GM19467 (cell line): ENCODE measurements around the gene CCDC149.

Experiments
- ATAC-seq: cut with Tn5 transposase; IDR thresholded peaks from one replicate; pipeline ENCODE4 v1.9.1; 2021; ENCODE audit warnings: mild to moderate bottlenecking, moderate library complexity; ENCODE audit not compliant: unreplicated experiment

Gene CCDC149

DNA sequence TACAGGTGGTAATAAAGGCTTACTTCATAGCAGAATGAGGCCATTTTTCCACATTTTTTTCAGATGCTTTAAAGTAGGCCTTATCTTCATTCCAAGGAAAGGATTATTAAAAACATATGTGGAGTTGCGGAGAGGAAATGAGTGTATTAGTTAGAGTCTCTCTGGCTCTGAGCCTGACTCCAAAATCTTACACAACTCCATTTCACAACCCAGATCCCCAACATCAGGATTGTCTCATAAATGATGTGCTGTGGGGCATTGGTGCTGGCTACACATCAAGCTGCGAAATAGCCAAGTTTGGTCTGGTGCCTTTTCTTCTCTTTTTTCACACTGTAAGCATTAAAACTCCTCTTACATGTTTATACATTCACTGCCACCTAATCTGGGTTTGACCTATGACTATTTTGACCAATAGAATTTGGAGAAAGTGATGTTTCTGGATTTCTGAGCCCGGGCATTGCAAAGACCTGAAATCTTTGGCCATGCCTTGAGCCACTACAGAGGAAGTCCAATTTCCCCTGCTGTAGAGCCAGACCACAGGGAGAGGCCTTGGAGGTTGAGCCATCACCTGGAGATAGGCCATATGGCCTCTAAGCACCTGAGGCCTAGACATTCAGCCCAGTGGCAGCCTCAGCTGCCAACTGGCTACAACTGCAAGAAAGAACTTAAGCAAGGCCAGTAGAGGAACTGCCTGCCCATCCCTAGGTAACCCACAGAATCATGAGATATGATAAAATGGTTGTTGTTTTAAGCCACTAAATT lies 134.2 kb downstream of the CCDC149 start:
- ATAC-seq = no peak

DNA sequence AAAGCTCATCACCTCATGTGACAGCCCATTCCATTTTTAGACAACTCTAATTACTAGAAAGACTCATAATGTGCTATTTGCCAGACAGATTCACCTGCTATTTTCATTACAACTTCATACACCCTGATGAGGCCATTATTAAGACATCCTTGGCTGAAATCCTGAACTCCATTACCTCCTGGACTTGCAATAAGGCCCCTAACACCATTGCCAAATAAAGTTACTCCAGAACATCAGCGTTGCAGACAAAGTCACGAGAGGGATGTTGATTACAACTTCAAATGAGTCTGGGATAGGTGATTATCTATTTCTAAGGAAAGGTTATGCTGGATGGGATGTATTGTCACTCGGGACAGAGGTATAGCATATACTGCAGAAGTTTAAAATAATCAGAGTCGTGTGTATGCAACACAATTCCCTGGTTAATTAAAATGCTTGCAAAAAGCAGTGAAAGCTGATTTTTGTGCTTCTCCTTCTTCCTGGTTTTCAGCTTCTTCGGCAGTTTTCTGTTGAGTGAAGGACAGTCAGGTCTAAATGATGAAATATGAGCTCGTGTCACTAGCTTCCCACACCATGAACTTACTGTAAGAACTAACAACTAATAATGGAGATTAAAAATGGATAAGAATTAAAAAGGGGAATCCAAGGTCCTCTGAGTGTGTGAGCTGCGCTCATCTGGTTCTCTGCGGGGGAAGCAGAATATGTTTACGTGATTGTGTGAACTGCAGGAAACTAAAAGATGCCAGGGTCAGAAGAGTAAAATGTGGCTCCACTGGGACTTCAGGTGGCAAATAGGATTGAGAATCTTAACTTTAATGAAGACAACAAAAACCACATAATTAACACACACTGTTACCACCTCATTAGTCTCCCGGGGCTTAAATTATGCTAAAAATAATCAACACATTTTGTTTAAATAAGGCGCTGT lies 135.0 kb downstream of the CCDC149 start:
- no peak for ATAC-seq

DNA sequence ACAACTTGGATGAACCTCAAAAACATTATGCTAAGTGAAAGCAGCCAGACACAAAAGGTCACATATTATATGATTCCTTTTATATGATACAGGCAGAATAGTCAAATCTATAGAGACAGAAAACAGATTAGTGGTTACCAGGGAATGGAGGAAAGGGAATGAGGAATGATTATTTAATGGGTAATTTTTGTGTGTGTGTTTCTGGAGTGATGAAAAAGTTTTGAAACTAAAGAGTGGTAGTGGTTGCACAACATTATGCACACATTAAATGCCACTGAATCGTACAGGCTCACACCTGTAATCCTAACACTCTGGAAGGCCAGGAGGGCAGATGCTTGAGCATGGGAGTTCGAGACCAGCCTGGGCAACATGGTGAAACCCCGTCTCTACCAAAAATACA lies 137.1 kb downstream of the CCDC149 start:
- no peak for ATAC-seq

DNA sequence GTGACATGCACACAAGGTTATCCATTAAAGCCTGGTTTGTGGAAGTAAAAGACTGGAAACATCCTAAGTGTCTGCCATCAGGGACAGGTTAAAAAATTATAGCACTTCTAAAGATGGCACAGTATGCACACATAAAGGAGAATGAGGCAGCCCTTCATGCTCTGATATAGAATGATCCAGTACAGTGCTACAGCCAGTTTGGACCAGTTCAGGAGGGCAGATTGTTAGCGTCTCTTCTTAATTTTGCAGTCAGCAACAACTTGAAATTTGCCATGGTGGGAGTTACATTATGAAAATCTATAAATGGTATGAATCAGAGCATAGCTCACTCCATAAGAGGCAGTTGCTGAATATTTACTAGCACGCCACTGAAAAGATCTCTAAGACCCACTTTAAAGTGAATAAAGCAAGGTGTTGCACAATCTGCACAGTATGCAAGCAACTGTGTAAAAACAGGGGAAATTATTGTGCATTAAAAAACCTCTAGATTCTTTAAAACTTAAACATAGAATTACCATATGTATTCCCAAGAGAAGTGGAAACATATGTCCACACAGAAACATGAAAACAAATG lies 137.7 kb downstream of the CCDC149 start:
- ATAC-seq = no peak

DNA sequence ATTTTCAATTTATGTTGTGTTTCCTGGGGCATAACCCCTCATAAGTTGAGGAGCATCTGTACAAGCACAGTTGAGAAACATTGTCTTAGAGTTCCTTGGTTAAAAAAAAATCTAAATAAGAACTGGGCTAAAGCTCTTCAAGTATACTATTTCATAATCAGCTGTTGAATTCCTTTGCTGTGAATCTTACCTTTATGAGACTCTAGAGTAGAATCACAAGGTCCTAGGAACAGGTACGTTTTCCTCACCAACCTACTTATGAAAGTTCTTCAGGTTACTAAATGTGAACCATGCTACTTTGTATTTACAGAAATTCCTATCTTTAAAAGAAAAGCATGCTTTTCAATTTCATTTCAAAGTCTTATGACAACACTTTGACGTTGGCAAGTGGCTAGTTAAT lies 138.4 kb downstream of the CCDC149 start:
- ATAC-seq = no peak

DNA sequence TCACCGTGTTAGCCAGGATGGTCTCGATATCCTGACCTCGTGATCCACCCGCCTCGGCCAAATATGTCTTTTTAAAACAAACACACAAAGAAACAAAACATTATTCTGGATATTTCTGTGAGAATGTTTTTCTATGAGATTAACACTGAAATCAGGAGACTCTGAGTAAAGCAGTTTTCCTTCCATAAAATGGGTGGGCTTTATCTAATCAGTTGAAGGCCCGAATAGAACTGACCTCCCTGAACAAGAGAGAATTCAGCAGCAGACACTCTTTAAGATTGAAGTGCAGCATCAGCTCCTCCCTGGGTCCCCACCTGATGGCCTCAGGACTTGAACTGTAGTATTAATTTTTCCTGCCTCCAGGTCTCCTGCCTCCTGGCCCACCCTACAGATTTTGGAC lies 139.9 kb downstream of the CCDC149 start:
- ATAC-seq = no peak

DNA sequence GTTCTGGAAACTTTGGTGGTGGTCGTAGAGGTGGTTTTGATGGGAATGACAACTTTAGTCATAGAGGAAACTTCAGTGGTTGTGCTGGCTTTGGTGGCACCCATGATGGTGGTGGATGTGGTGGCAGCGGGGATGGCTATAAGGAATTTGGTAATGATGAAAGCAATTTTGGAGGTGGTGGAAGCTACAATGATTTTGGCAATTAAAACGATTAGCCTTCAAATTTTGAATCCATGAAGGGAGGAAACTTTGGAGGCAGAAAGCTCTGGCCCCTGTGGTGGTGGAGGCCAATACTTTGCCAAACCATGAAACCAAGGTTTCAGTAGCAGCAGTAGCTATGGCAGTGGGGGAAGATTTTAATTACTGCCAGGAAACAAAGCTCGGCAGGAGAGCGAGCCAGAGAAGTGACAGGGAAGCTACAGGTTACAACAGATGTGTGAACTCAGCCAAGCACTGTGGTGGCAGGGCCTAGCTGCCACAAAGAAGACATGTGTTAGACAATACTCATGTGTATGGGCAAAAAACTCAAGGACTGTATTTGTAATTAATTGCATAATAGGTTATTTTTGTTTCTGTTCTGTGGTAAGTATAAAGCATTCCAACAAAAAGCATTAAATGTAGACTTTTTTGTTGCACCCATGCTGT lies 140.7 kb downstream of the CCDC149 start:
- no peak for ATAC-seq

DNA sequence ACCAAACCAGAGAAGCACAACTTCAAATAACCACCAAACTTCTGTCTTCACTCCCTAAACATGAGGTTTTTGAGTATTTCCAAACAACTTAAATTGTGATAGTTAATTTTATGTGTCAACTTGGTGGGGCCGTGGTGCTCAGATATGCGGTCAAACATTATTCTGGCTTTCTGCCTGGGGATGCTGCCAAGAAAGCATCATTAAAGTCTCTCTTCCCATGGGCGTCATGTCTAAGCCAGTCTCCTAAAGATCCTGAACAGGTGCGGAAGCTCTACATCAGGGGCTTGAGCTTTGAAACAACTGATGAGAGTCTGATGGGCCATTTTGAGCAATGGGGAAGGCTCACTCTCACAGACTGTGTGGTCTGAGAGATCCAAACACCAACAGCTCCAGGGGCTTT lies 141.6 kb downstream of the CCDC149 start:
- no peak for ATAC-seq

DNA sequence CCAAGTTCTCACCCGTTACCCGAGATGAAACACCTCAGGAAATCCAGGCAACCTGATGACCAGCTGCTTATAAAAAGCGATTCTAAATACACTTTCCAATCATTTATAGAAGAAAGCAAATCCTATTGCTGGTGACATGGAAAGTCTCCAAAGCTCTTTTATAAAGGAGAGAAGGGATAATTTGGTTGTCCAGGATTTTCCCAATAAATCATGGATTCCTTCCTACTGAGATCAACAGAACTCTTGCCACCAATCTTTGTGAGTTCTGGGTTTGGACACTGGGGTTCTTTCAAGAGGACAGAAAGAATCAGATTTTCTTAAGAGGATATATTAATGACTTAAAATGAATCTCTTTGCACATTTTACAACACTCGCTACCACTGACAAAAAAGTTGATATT lies 142.2 kb downstream of the CCDC149 start:
- ATAC-seq = no peak

DNA sequence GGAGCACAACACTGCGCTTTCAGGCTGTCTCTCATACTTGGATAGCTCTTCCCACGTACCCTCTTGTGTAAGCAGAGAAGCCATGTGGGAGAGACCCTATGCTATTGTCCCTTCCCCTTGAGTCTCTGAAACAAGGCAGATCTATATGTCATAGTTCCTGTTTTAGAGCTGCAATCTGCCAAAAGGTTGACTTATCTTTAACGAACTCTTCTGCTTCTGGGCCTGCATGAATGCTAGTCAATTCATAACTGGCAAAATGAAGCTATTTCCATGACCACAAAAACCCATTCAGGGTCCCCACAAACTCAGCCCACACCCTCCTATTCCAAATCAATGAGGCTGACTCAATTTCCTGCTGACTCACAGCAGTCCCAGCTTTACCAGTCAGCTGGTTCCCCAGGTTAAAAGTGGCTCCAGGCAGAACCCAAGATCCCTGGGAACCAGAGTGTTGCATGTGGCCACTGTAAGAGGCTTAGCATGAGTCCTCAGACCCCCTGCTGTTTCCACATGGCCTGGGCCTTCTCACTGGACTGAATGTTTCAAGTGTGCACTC lies 142.7 kb downstream of the CCDC149 start:
- ATAC-seq = no peak

DNA sequence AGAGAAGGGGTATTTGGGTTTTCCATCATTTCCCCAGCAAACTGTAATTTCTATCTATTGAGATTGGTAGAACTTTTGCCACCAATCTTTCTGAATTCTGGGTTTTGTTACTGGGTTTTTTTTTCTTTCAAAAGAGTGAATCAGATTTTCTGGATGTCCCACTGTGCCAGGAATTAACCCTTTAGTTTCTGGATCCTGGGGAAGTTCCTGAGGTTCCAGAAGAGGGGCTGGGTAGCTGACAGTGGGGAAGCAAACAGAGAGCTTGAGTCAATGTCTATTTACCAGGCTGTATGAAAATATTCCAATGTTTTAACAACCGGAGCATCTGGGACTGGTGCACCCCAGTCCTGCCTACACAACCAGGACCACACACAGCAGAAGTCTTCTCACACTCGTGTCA lies 143.3 kb downstream of the CCDC149 start:
- ATAC-seq = no peak

DNA sequence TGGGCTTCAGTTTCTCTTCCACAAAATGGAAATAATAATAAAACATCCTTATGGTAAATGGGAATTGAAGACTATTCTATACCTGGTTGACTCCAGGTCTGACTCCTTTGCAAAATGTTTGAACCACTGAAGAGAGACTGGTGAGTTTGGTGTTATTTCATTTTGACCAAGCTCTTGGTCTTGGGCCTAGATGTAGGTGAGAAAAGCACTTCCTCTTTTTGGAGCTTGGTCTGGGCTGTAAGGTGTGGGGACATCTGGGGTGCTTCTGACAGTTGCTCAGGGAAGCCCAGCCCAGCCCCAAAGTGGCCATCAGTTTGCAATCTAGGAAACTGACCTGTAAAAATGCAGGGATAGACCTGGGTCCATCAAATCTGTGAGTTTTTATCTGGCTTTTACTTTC lies 144.2 kb downstream of the CCDC149 start:
- ATAC-seq = peak; percentile 83

DNA sequence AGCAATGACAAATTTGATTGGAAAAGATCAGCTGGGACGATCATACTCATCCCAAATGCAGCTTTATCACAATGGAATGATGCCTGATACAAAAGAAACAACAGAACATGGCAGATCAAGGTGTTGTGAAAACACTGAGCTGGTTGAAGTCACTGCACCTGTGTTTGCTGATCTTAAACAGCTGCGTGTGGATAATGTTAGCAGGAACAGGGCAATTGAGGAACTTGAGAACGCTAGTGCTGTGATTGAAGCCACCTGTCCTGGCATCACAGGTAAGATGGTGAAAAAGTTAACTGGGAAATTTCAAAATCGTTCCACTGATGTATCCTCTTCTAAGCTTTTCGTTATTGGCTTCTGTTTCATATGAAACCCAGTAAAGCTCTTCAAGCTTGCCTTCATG lies 144.8 kb downstream of the CCDC149 start:
- ATAC-seq = peak; percentile 7

DNA sequence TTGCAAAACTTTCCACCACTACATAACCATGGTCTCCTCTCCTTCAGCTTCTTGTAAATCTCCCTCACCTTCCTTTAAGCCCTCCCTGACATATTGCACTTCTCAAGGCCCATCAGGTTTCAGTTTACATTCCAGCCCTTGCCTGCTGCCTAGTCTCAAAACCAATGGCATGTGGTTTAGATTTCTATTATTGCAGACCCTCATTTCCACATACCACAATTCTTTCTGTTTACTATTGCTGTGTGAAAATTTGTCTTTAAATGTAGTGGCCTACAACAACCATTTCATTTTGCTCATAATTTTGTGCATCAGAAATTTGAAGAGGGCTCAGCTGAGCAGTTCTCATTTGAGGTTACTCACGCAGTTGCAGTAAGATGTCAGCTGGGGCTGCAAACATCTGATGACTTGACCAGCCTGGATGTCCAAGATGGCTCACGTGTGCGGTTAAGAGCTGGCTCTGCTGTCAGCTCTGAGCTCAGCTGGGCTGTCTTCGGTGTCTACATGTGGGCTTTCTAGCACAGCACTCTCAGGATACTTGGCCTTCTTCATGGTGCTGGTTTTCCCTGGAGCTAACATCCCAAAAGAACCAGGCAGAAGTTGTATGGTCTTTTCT lies 147.4 kb downstream of the CCDC149 start:
- ATAC-seq = no peak

DNA sequence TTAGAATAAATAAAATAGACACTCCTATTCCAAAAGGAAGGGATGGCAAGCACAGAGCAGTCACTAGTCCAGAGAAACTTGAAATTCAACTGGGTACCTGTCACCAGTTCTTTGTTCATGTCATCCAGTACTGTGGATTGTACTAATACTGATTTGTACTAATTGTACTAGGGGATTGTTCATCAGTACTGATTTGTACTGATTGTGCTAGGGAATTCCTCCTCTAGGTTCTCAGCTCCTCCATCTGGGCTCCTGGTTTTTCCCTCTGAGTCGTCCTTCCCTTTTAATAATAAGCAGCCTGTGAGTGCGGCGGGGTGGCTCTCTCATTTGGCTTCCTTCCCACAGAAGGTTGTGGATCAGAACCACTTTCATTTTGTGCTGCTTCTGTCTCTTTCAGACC lies 148.5 kb downstream of the CCDC149 start:
- no peak for ATAC-seq

DNA sequence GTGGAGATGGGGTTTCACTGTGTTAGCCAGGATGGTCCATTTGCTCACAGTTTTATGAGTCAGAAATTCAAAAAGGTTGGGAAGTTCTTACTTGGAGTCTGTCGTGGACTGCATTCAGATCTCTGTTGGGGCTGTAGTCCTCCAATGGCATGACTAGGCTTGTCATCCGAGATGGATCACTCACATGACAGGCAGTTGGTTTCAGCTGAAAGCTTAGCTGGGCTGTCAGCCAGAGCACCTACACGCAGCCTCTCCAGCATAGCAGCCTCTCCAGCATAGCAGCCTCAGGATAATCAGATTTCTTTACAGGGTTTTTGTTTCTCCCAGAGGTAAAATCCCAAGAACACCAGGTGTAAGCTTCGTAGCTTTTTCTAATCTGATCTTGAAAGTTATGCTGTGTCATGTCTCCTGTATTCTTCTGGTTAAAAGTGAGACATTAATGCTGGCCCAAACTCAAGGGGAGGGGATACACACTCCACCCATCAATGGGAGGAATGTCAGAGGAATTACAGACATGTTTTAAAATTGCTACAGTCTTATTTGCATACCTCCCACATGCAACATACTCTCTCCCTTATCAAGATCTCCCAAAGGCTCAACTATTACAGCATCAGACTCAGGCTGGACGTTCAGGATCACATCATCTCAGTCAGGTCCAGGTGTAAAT lies 149.1 kb downstream of the CCDC149 start:
- ATAC-seq = no peak
